ENCODE results near the gene TBC1D10A.

TBC1D10A gene

DNA sequence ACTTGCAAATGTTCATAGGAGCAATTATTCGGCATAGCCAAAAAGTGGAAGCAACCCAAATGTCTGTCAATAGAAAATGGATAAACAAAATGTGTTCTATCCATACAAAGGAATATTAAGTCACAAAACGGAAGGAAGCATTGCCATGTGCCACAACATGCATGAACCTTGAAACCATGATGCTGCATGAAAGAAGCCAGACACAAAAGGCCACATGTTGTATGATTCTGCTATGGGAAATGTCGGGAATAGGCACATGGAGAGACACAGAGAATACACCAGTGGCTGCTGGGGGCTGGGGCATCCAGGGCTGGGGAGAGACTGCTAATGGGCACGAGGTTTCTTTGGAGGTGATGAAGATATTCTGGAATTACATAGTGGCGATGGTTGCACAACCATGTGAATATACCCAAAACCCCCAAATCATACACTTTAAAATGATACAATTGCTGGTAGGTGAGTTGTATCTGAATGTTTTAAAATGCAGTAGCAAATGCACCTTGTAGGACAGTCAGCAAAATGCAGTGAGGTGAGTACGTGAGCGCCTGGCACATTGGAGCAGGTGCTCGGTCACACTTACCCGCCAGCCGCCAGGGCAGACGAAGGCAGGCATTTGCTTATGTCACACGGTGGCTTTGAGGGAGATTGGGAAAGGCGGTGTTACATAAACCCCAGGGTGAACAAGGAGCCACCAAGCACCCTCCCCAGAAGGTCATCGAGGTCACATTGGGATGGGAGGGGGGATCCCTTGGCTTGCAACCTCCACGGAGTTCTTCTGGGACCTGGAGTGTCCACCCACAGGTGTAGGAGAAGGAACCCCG is 53.8 kb downstream of the TBC1D10A start:
- H3K4me1 ChIP-seq (ENCODE audit: insufficient read depth, low read length): peaks cover 14% of the 10 kb centered on the region
- H3K36me3 ChIP-seq (ENCODE audit: insufficient read depth, low read length): no peaks in the 10 kb centered on the region
- H3K9me3 ChIP-seq (ENCODE audit: control insufficient read depth, insufficient read depth, low read length): no peaks in the 10 kb centered on the region
- H3K9ac ChIP-seq (ENCODE audit: low read depth, low read length): no peak overlapping the region

- H3K9me3 ChIP-seq (ENCODE audit: control insufficient read depth, insufficient read depth, low read length): no peaks in the 10 kb centered on the region
- H3K9ac ChIP-seq (ENCODE audit: low read depth, low read length): no peak overlapping the region
- peaks cover 5% of the 10 kb centered on the region for H3K4me1 ChIP-seq (ENCODE audit: insufficient read depth, low read length)
- no peaks in the 10 kb centered on the region for H3K36me3 ChIP-seq (ENCODE audit: insufficient read depth, low read length)
Observed at GRCh38 chr22:30270832-30271231, 55.9 kb downstream of the TBC1D10A start.

- Histone ChIP-seq H3K36me3 (ENCODE audit: insufficient read depth, low read length) (no peaks in the 10 kb centered on the region), H3K9ac (ENCODE audit: low read depth, low read length) (no peak overlapping the region), H3K9me3 (ENCODE audit: control insufficient read depth, insufficient read depth, low read length) (no peaks in the 10 kb centered on the region), H3K4me1 (ENCODE audit: insufficient read depth, low read length) (peaks cover under 1% of the 10 kb centered on the region; the same call in 1 of the 2 replicates)
Observed at GRCh38 chr22:30268331-30268730, 58.4 kb downstream of the TBC1D10A start.

- Histone ChIP-seq H3K9ac (ENCODE audit: low read depth, low read length) (no peak overlapping the region), H3K4me1 (ENCODE audit: insufficient read depth, low read length) (peaks cover 4% of the 10 kb centered on the region; the same call in 1 of the 2 replicates), H3K9me3 (ENCODE audit: control insufficient read depth, insufficient read depth, low read length) (no peaks in the 10 kb centered on the region), H3K36me3 (ENCODE audit: insufficient read depth, low read length) (no peaks in the 10 kb centered on the region)
Observed at GRCh38 chr22:30267382-30268302, 59.1 kb downstream of the TBC1D10A start.

- H3K4me1 ChIP-seq (ENCODE audit: insufficient read depth, low read length): peaks cover 4% of the 10 kb centered on the region; the same call in 1 of the 2 replicates
- no peaks in the 10 kb centered on the region for H3K36me3 ChIP-seq (ENCODE audit: insufficient read depth, low read length)
Observed at GRCh38 chr22:30266445-30267381, 60.0 kb downstream of the TBC1D10A start, which contains the start of gene OSM. OSM (minus strand) TSS chr22:30266851; CDS start chr22:30266799, 52 bp downstream.

DNA sequence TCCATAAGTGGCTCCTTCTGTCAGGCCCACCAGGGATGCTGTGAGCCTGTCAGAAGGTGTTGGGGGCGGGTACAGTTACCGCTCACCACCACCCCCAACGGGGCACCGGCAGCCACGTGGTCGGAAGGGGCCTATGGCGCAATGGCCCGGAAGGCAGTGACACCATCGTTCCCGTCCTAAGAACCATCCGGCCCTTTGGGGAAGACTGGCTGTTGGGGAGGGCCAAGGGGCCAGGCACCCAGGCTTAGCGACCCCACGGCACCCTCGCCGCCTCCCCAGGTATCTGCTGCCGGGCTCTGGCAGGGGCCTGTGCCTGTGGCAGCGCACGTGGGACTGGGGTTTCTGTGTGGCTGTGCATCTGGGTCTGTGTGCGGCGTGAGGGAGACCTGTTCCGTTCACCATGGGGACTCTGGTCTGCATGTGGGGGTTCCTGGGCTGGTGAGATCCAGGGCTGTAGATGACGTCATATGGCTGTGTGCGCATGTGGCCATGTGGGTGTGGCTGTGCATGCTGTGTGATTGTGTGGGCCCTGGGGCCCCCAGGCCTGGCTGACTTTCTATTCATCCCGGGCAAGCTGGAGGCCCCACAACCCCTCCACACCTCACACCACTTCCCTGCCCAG is 60.8 kb downstream of the TBC1D10A start:
- Histone ChIP-seq H3K36me3 (ENCODE audit: insufficient read depth, low read length) (no peaks in the 10 kb centered on the region), H3K9ac (ENCODE audit: low read depth, low read length) (no peak overlapping the region), H3K4me1 (ENCODE audit: insufficient read depth, low read length) (peaks cover 4% of the 10 kb centered on the region; the same call in 1 of the 2 replicates), H3K9me3 (ENCODE audit: control insufficient read depth, insufficient read depth, low read length) (no peaks in the 10 kb centered on the region)

More at GRCh38 chr22:30266445-30267381, 60.0 kb downstream of the TBC1D10A start, which contains the start of gene OSM:
- no peaks in the 10 kb centered on the region for H3K9me3 ChIP-seq (ENCODE audit: control insufficient read depth, insufficient read depth, low read length)
- no peak within 1 kb of the TSS for H3K9ac ChIP-seq (ENCODE audit: low read depth, low read length)

GRCh38 chr22:30265131-30265720 is 61.5 kb downstream of the TBC1D10A start:
- Histone ChIP-seq H3K36me3 (ENCODE audit: insufficient read depth, low read length) (no peaks in the 10 kb centered on the region), H3K4me1 (ENCODE audit: insufficient read depth, low read length) (peaks cover 4% of the 10 kb centered on the region; the same call in 1 of the 2 replicates), H3K9me3 (ENCODE audit: control insufficient read depth, insufficient read depth, low read length) (no peaks in the 10 kb centered on the region), H3K9ac (ENCODE audit: low read depth, low read length) (no peak overlapping the region)

GRCh38 chr22:30263883-30264282 is 62.9 kb downstream of the TBC1D10A start:
- Histone ChIP-seq H3K9ac (ENCODE audit: low read depth, low read length) (no peak overlapping the region), H3K36me3 (ENCODE audit: insufficient read depth, low read length) (no peaks in the 10 kb centered on the region), H3K9me3 (ENCODE audit: control insufficient read depth, insufficient read depth, low read length) (no peaks in the 10 kb centered on the region), H3K4me1 (ENCODE audit: insufficient read depth, low read length) (peaks cover 4% of the 10 kb centered on the region; the same call in 1 of the 2 replicates)

- Histone ChIP-seq H3K4me1 (ENCODE audit: insufficient read depth, low read length) (peaks cover 7% of the 10 kb centered on the region; the same call in 1 of the 2 replicates), H3K9me3 (ENCODE audit: control insufficient read depth, insufficient read depth, low read length) (no peaks in the 10 kb centered on the region), H3K9ac (ENCODE audit: low read depth, low read length) (no peak overlapping the region)
Observed at GRCh38 chr22:30262917-30263741, 63.6 kb downstream of the TBC1D10A start.

DNA sequence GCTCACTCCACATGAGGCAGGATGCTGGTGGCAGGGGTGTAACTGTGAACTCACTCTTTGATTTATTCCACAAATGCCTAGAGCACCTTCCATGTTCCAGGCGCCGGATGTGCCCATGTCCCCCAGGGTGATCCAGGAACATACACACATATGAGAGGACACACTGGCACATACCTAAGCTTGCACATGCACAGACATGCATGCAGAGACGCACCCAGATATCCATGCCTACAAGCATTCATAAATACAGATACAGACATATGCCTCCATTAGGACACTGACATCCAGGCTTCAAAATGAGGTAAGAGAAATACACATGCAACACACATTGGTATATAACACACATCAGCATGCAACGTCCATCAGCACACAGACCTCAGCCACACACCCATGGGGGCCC is 64.6 kb downstream of the TBC1D10A start:
- Histone ChIP-seq H3K9ac (ENCODE audit: low read depth, low read length) (no peak overlapping the region), H3K9me3 (ENCODE audit: control insufficient read depth, insufficient read depth, low read length) (no peaks in the 10 kb centered on the region), H3K36me3 (ENCODE audit: insufficient read depth, low read length) (no peaks in the 10 kb centered on the region), H3K4me1 (ENCODE audit: insufficient read depth, low read length) (peaks cover 9% of the 10 kb centered on the region; the same call in 1 of the 2 replicates)

More at GRCh38 chr22:30262917-30263741, 63.6 kb downstream of the TBC1D10A start:
- no peaks in the 10 kb centered on the region for H3K36me3 ChIP-seq (ENCODE audit: insufficient read depth, low read length)

- Histone ChIP-seq H3K9me3 (ENCODE audit: control insufficient read depth, insufficient read depth, low read length) (no peaks in the 10 kb centered on the region), H3K9ac (ENCODE audit: low read depth, low read length) (no peak overlapping the region), H3K36me3 (ENCODE audit: insufficient read depth, low read length) (no peaks in the 10 kb centered on the region), H3K4me1 (ENCODE audit: insufficient read depth, low read length) (peaks cover 19% of the 10 kb centered on the region; the same call in 1 of the 2 replicates)
Observed at GRCh38 chr22:30261134-30261533, 65.6 kb downstream of the TBC1D10A start.

DNA sequence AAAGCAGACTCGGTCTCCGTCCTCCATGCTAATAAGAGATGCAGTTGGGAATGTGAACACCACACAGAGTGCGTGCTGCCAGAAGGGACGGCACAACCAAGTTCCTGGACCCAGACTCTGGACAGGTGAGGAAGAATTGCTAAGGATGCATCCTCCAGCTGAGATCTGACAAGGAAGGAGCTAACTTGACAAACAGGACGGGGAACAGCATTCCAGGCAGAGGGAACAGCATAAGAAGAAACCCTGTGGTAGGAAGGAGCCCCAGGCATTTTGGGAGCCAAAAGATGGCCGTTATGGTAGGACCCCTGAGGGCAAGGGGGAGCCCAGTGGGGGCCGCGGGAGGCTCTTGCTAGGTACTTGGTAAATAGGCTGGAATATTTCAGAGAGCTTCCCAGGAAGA is 66.1 kb downstream of the TBC1D10A start:
- H3K9me3 ChIP-seq (ENCODE audit: control insufficient read depth, insufficient read depth, low read length): no peaks in the 10 kb centered on the region
- H3K9ac ChIP-seq (ENCODE audit: low read depth, low read length): no peak overlapping the region
- no peaks in the 10 kb centered on the region for H3K36me3 ChIP-seq (ENCODE audit: insufficient read depth, low read length)
- peaks cover 19% of the 10 kb centered on the region; the same call in 1 of the 2 replicates for H3K4me1 ChIP-seq (ENCODE audit: insufficient read depth, low read length)
